BJ (cell line): ENCODE measurements around the gene ANO6. TPM values are rescaled to one million over a fixed set of nuclear protein-coding genes. Genes with fewer than 3 reads are reported as not detected.

Experiments
- CTCF ChIA-PET: fragments of 350-600 bp; formaldehyde crosslinking; extraction: SDS; loops from one replicate; lab custom pipeline; 2021; ENCODE audit warnings: antibody characterized with exemption, inconsistent platforms; lab: Yijun Ruan, JAX
- POLR2A ChIA-PET: fragments of 300-600 bp; sonication (Branson Sonifier 250); formaldehyde crosslinking; extraction: SDS; loops from one replicate; lab custom pipeline; 2021; ENCODE audit warnings: antibody characterized with exemption; lab: Charles Lee
- DNase-seq: peaks from one replicate; pipeline ENCODE4 v3.0.0-alpha.2; 2011; ENCODE audit warnings: low read depth
- H3K27me3 ChIP-seq: 2 replicates; pipeline ENCODE4 v1.6.0; 2011; ENCODE audit warnings: low read length; ENCODE audit not compliant: control insufficient read depth, insufficient read depth
- H3K36me3 ChIP-seq: 2 replicates; pipeline ENCODE4 v1.5.1; 2011; ENCODE audit warnings: low read length; ENCODE audit not compliant: control insufficient read depth, insufficient read depth
- H3K4me3 ChIP-seq: 2 replicates; pipeline ENCODE4 v1.5.1; 2011; ENCODE audit warnings: low read depth, mild to moderate bottlenecking, control low read depth, low read length
- polyA plus RNA-seq: library from polyadenylated mRNA; depleted of rRNA; stranded (reverse); fragments of >200 nt; gene quantifications from 2 replicates; pipeline ENCODE4 v1.2.3, GENCODE V29; 2011
- TF ChIP-seq, protein P1 (sequence below): IDR thresholded peaks from 2 replicates; pipeline ENCODE4 v1.5.1; 2011; ENCODE audit warnings: low read depth, mild to moderate bottlenecking, control low read depth, inconsistent platforms, low read length, moderate library complexity; ENCODE audit not compliant: insufficient read depth

The ANO6 gene
- polyA plus RNA-seq, 1 experiment: 45.8 TPM

DNA sequence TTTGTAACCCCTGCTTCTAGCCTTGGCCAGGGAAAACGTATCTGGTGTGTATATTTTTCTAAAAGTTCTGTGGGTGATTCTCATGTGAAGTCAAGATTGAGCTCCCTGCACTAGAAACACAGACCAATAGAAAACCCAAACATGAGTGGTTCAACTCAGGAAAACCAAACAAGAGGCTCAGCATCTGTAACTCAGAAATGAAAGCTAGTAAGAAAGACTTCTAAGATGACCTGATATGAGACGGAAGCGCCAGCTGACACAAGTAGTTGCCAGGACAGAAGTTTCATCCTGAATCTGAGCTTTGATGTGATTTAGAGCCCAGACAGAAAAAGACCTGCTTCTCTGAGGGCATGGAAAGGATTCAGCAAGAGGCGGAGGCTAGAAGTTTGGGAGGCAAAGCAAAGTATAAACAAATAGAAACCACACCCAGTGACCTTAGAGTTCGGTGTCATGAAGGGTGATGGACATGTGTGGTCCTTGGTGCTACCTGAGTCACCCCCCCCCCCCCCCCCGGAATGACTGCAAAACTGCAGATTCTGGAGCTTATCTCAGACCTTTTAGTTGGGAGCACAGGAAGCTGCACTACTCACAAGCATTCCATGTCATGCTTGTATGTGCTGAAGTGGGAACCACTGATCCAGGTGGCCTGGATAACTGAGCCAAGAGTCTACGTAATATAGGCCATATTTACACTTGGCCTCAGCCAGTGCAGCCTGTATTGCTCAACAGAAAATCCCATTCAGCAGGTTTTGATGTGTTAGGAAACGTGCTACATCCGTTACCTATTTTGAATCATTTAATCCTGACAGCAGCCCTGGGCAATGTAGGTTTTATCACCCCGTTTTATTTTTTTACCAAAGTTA lies 191.3 kb downstream of the ANO6 start:
- H3K4me3 ChIP-seq: no peak overlapping the region
- CTCF ChIA-PET: interaction anchor here (1.0 to 1.7 kb wide), 2 partner anchors 9 to 18 kb away, joined by 4 to 7 read pairs; no protein-coding TSS in a partner anchor
- DNase-seq: no peak
- peaks cover 11% of the 10 kb centered on the region for H3K36me3 ChIP-seq
- TF ChIP-seq, protein P1, sequence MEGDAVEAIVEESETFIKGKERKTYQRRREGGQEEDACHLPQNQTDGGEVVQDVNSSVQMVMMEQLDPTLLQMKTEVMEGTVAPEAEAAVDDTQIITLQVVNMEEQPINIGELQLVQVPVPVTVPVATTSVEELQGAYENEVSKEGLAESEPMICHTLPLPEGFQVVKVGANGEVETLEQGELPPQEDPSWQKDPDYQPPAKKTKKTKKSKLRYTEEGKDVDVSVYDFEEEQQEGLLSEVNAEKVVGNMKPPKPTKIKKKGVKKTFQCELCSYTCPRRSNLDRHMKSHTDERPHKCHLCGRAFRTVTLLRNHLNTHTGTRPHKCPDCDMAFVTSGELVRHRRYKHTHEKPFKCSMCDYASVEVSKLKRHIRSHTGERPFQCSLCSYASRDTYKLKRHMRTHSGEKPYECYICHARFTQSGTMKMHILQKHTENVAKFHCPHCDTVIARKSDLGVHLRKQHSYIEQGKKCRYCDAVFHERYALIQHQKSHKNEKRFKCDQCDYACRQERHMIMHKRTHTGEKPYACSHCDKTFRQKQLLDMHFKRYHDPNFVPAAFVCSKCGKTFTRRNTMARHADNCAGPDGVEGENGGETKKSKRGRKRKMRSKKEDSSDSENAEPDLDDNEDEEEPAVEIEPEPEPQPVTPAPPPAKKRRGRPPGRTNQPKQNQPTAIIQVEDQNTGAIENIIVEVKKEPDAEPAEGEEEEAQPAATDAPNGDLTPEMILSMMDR: no peak
- no peaks in the 10 kb centered on the region for H3K27me3 ChIP-seq
- POLR2A ChIA-PET: no interaction called here

DNA sequence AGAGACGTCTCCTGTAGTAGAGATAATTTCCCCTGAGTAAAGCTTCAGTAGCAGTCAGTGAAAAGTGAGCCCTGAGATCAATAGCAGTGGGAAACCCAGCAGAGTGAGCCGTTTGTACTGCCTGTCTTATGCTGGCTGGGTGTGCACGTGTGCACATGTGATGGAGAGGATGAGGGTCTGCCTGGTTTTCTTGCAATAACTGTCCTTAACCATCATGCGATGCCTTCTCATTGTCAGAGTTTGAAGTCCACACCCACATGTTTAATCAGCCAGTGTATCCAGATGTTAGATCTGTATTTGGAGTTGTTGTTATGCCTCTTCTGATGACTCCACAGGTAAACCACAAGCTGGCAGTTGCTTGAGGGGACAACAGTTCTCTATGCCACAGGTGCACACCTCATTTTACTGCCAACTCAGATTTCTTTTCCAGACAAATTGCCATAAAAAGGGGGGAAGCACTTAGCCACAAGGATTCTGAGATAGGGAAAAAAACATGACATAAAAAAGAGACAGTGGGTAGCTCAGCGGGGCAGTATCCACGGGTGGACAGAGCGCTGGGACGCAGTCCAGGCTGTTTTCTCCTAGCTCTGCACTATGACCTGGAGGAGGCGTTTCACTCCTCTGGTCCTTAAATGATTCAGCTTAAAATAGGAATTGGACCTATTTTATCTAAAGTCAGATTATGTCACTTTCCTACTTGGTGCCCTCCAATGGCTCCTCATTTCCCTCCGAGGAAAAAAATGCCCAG lies 192.3 kb downstream of the ANO6 start:
- H3K36me3 ChIP-seq: peaks cover 11% of the 10 kb centered on the region
- CTCF ChIA-PET: interaction anchor here (1.2 to 1.7 kb wide), 2 partner anchors 10 to 84 kb away, joined by 4 to 7 read pairs; no protein-coding TSS in a partner anchor
- TF ChIP-seq, protein P1: no peak
- H3K27me3 ChIP-seq: no peaks in the 10 kb centered on the region
- POLR2A ChIA-PET: no interaction called here
- DNase-seq: no peak
- H3K4me3 ChIP-seq: no peak overlapping the region

- no peak overlapping the region for H3K4me3 ChIP-seq
- H3K27me3 ChIP-seq: no peaks in the 10 kb centered on the region
- ChIA-PET CTCF (interaction anchor here (1.2 kb wide), 1 partner anchor 84 kb away, joined by 4 read pairs; no protein-coding TSS in a partner anchor), POLR2A (no interaction called here)
- DNase-seq: no peak
- peaks cover 13% of the 10 kb centered on the region for H3K36me3 ChIP-seq
- TF ChIP-seq, protein P1: no peak
Observed at GRCh38 chr12:45408729-45409114, 192.8 kb downstream of the ANO6 start.

- no peak for DNase-seq
- peaks cover 11% of the 10 kb centered on the region for H3K36me3 ChIP-seq
- ChIA-PET POLR2A (no interaction called here), CTCF (no interaction called here)
- TF ChIP-seq, protein P1: no peak
- H3K4me3 ChIP-seq: no peak overlapping the region
- H3K27me3 ChIP-seq: no peaks in the 10 kb centered on the region
Observed at GRCh38 chr12:45409966-45410365, 194.1 kb downstream of the ANO6 start.

DNA sequence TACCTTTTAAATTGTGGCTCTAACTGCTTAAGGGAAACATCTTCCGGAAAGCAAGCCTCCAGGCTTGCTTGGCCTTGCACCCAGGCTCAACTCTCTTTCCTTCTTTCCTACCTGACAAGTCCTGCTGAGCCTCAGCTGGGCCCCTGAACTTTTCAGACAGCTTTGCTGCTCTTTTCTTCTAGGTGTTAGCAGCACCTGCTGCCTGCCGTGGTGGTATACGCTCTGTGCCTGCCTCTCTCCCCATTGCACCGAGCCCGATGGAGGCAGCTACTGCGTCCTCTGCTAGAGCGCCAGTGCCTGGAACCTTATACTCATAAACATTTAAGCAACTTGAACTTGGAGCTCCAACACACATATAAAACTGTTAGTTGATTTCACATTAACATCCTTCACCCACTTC lies 195.7 kb downstream of the ANO6 start:
- ChIA-PET CTCF (interaction anchor here (1.0 kb wide), 1 partner anchor 241 kb away, joined by 4 read pairs; no protein-coding TSS in a partner anchor), POLR2A (no interaction called here)
- Histone ChIP-seq H3K27me3 (no peaks in the 10 kb centered on the region), H3K36me3 (peaks cover 13% of the 10 kb centered on the region), H3K4me3 (no peak overlapping the region)
- TF ChIP-seq, protein P1: no peak
- no peak for DNase-seq
